ENCODE data around the gene BRWD1.

- TF ChIP-seq CTCF (IDR thresholded peaks at IDR 0.05) (no peak), POLR2A (IDR thresholded peaks at IDR 0.05) (no peak), POLR2AphosphoS5 (IDR thresholded peaks at IDR 0.05) (no peak)
Observed at GRCh38 chr21:39173716-39174680, 139.4 kb downstream of the BRWD1 start.
